ENCODE measurements around the gene SLC17A8.

- TF ChIP-seq CTCF (IDR thresholded peaks at IDR 0.05) (no peak), POLR2A (IDR thresholded peaks at IDR 0.05) (no peak)
Measured at GRCh38 chr12:100388382-100388781, 31.5 kb downstream of the SLC17A8 start.

Measured in testis (tissue), 2 donors.